ENCODE results near the gene ANO8.
"Not testable (repeated sequence)": the region's sequence is repeated elsewhere in the genome, so short reads cannot be mapped to it uniquely, and the experiment has no call there.

Gene ANO8

GRCh38 chr19:17370026-17370587 lies 35.5 kb upstream of the ANO8 start:
- H3K4me3 ChIP-seq (ENCODE audit: low read depth, low read length), result peak overlapping the region; percentile 11
- TF ChIP-seq CTCF (IDR thresholded peaks at IDR 0.05; ENCODE audit: borderline replicate concordance, insufficient read depth, low read depth, low read length), result no peak

DNA sequence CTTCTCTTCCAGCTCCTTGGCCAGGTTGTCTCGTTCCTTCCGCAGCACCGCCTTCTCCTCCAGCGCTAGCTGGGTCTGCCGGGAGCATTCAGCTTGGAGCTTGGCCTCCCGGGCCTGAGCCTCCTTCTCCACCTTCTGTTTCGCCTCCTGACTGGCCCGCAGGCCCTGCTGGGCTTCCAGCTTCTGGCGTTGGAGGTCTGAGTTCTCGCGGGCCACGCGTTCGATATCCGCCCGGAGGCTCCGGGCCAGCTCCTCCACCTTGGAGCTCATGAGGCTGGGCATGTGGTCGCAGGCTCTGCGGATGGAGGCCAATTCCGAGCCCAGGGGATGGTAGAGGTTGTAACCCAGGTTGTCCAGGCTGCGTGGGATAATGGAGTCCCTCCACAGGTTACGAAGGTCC lies 30.7 kb upstream of the ANO8 start:
- no peak overlapping the region for H3K4me3 ChIP-seq (ENCODE audit: low read depth, low read length)
- TF ChIP-seq CTCF (IDR thresholded peaks at IDR 0.05; ENCODE audit: borderline replicate concordance, insufficient read depth, low read depth, low read length), result no peak

- H3K4me3 ChIP-seq (ENCODE audit: low read depth, low read length), result not testable (repeated sequence)
Observed at GRCh38 chr19:17363852-17364605, 29.4 kb upstream of the ANO8 start.

GRCh38 chr19:17359905-17360800 lies 25.5 kb upstream of the ANO8 start:
- no peak for TF ChIP-seq CTCF (IDR thresholded peaks at IDR 0.05; ENCODE audit: borderline replicate concordance, insufficient read depth, low read depth, low read length)
- H3K4me3 ChIP-seq (ENCODE audit: low read depth, low read length), result no peak overlapping the region

GRCh38 chr19:17358395-17358794 lies 23.7 kb upstream of the ANO8 start:
- TF ChIP-seq CTCF (IDR thresholded peaks at IDR 0.05; ENCODE audit: borderline replicate concordance, insufficient read depth, low read depth, low read length), result no peak

GRCh38 chr19:17357724-17358123 lies 23.1 kb upstream of the ANO8 start:
- no peak for TF ChIP-seq CTCF (IDR thresholded peaks at IDR 0.05; ENCODE audit: borderline replicate concordance, insufficient read depth, low read depth, low read length)
- H3K4me3 ChIP-seq (ENCODE audit: low read depth, low read length), result no peak overlapping the region

More at GRCh38 chr19:17358395-17358794, 23.7 kb upstream of the ANO8 start:
- no peak overlapping the region for H3K4me3 ChIP-seq (ENCODE audit: low read depth, low read length)

- no peak for TF ChIP-seq CTCF (IDR thresholded peaks at IDR 0.05; ENCODE audit: borderline replicate concordance, insufficient read depth, low read depth, low read length)
- H3K4me3 ChIP-seq (ENCODE audit: low read depth, low read length), result no peak overlapping the region
Observed at GRCh38 chr19:17357078-17357666, 22.5 kb upstream of the ANO8 start.

Data from GM12875 (cell line).